ENCODE data around the gene HDC. TPM values are rescaled to one million over a fixed set of nuclear protein-coding genes. Genes with fewer than 3 reads are reported as not detected.

The HDC gene
- total and polyA plus RNA-seq, 8 donors: 0.64 to 4.6 (median 1.6) TPM

GRCh38 chr15:50298340-50298739 lies 32.8 kb upstream of the HDC start:
- TF ChIP-seq, protein P1, sequence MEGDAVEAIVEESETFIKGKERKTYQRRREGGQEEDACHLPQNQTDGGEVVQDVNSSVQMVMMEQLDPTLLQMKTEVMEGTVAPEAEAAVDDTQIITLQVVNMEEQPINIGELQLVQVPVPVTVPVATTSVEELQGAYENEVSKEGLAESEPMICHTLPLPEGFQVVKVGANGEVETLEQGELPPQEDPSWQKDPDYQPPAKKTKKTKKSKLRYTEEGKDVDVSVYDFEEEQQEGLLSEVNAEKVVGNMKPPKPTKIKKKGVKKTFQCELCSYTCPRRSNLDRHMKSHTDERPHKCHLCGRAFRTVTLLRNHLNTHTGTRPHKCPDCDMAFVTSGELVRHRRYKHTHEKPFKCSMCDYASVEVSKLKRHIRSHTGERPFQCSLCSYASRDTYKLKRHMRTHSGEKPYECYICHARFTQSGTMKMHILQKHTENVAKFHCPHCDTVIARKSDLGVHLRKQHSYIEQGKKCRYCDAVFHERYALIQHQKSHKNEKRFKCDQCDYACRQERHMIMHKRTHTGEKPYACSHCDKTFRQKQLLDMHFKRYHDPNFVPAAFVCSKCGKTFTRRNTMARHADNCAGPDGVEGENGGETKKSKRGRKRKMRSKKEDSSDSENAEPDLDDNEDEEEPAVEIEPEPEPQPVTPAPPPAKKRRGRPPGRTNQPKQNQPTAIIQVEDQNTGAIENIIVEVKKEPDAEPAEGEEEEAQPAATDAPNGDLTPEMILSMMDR (IDR thresholded peaks at IDR 0.05): no peak
- no peaks in the 10 kb centered on the region for H3K9me3 ChIP-seq
- H3K4me1 ChIP-seq: no peaks in the 10 kb centered on the region
- DNase-seq (no peak), ATAC-seq (no peak)
- H3K4me3 ChIP-seq: no peak overlapping the region
- H3K27me3 ChIP-seq: no peaks in the 10 kb centered on the region
- intact Hi-C loops (cut with DNase I): no loop called here
- no peak overlapping the region for H3K27ac ChIP-seq
- H3K36me3 ChIP-seq: peaks cover 0 to 66% of the 10 kb centered on the region in 2 donors

DNA sequence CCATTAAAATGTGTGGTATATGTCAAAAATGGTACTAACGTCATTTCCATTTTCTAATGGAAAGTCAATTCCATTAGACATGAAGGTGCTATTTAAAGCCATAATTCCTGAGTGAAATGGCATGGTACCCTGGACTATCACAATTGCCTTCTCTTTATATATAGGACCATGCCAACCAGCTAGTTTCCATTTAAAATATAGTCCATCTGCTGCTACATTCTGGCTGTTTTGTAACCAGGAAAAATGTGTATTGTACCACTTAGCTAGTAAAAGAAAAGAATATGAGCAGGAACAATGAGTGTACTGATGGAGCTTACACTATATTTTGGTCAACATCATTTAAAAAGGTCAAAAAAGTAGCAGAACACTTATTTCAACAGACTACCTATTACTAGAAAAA lies 30.4 kb upstream of the HDC start:
- no peak overlapping the region for H3K4me3 ChIP-seq
- H3K27me3 ChIP-seq: no peaks in the 10 kb centered on the region
- TF ChIP-seq, protein P1 (IDR thresholded peaks at IDR 0.05): no peak
- H3K27ac ChIP-seq: no peak overlapping the region
- no peak for ATAC-seq
- intact Hi-C loops (cut with DNase I): no loop called here
- no peaks in the 10 kb centered on the region for H3K4me1 ChIP-seq
- H3K9me3 ChIP-seq: no peaks in the 10 kb centered on the region
- DNase-seq: no peak
- peaks cover 0 to 60% of the 10 kb centered on the region in 2 donors for H3K36me3 ChIP-seq

DNA sequence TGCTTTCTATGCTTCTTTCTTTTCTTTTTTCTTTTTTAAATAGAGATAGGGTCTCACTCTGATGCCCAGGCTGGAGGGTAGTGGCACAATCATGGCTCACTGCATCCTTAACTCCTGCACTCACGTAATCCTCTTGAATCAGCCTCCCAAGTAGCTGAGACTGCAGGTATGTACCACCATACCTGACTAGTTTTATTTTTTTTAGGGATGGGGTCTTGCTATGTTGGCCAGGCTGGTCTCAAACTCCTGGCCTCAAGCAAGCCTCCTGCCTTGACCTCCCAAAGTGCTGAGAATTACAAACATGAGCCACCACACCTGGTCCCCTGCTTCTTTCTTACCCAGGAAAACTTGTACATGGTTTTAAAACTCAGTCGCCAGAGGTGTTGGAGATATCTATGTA lies 24.2 kb upstream of the HDC start:
- intact Hi-C loops (cut with DNase I): no loop called here
- ATAC-seq (no peak), DNase-seq (no peak)
- Histone ChIP-seq H3K27ac (no peak overlapping the region), H3K4me1 (no peaks in the 10 kb centered on the region), H3K36me3 (peaks cover 0 to 66% of the 10 kb centered on the region in 2 donors), H3K27me3 (no peaks in the 10 kb centered on the region), H3K4me3 (no peak overlapping the region), H3K9me3 (no peaks in the 10 kb centered on the region)
- TF ChIP-seq, protein P1 (IDR thresholded peaks at IDR 0.05): no peak

DNA sequence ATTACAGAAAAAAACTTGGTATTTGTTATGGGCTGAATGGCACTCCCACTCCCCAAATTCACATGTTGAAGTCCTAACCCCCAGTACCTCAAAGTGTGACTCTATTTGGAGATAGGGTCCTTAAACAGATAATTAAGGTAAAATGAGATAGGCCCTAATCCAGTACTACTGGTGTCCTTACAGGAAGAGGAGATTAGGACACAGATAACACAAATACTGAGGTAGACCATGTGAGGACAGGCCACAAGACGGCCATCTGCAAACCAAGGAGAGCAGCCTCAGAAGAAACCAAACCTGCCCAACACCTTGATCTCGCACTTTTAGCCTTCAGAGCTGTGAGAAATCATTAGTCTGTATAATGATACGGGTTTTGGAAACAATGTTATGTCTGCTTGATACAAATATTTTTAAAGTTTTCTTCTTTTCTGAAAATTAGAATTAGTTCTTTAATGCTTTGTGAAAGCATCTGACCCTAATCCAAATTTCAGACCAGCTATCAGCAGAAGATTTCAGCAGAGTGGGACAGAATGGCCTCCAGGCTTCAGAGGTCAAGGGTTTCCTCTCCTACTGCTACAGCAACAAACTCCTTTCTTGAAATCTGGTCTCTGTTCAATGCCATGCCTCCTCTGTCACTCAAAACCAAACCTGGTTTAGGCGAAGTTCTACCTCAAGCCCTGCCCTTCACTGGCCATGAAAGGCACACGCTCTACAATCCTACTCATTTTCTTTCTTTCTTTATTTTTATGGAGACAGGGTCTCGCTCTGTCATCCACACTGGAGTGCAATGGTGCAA lies 22.0 kb upstream of the HDC start:
- TF ChIP-seq, protein P1 (IDR thresholded peaks at IDR 0.05): no peak
- no peak overlapping the region for H3K4me3 ChIP-seq
- DNase-seq (no peak), ATAC-seq (no peak)
- no peak overlapping the region for H3K27ac ChIP-seq
- no peaks in the 10 kb centered on the region for H3K27me3 ChIP-seq
- intact Hi-C loops (cut with DNase I): no loop called here
- H3K9me3 ChIP-seq: no peaks in the 10 kb centered on the region
- no peaks in the 10 kb centered on the region for H3K4me1 ChIP-seq
- peaks cover 0 to 67% of the 10 kb centered on the region in 2 donors for H3K36me3 ChIP-seq

DNA sequence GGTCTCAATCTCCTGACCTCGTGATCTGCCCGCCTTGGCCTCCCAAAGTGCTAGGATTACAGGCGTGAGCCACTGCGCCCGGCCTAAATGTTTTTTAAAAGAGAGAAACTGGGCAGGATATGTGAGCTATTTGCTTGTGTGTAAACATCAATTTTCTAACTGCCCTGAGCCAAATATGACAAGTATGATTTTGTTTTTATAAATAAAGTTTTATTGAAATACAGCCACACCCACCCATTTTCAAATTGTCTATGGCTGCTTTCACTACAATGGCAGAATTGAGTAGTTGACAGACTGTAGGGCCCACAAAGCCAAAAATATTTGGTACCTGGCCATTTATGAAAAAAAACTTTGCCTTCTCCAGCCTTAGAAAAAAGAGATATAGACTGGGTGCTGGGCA lies 15.9 kb upstream of the HDC start:
- Histone ChIP-seq H3K27me3 (no peaks in the 10 kb centered on the region), H3K9me3 (no peaks in the 10 kb centered on the region), H3K4me3 (no peak overlapping the region), H3K36me3 (peaks cover 0 to 32% of the 10 kb centered on the region in 2 donors), H3K27ac (no peak overlapping the region), H3K4me1 (peaks cover 0 to 18% of the 10 kb centered on the region in 2 donors)
- TF ChIP-seq, protein P1 (IDR thresholded peaks at IDR 0.05): no peak
- intact Hi-C loops (cut with DNase I): no loop called here
- no peak for ATAC-seq
- DNase-seq: no peak
